HepG2 (cell line): ENCODE results near the gene EIF3J. TPM values are rescaled to one million over a fixed set of nuclear protein-coding genes. Genes with fewer than 3 reads are reported as not detected.

Experiments
- ATAC-seq: fragments of 200-7000 bp; cut with Tn5 transposase; 3 replicates; pipeline ENCODE4 v1.9.1; 2020; ENCODE audit warnings: mild to moderate bottlenecking, moderate library complexity
- BruUV-seq: library from RNA; stranded (reverse); fragments of 400-500 nt; replicated peaks from 2 replicates; lab custom pipeline; 2021; lab: Mats Ljungman, UMichigan
- CTCF ChIA-PET: fragments of 300-600 bp; formaldehyde crosslinking; extraction: SDS; loops from one replicate; lab custom pipeline; 2021; ENCODE audit warnings: low total read pairs, inconsistent platforms, low intra/inter-chr PET ratio; lab: Yijun Ruan, JAX
- POLR2A ChIA-PET: fragments of 350-600 bp; sonication (Branson Sonifier 250); formaldehyde crosslinking; loops from one replicate; lab custom pipeline; 2020; ENCODE audit warnings: antibody characterized with exemption, inconsistent platforms; lab: Yijun Ruan, JAX
- DNase-seq: peaks from one replicate; pipeline ENCODE4 v3.0.0-alpha.2; 2015; ENCODE audit warnings: low spot score
- FAIRE-seq: peaks from 3 replicates; lab custom pipeline; 2011; peaks lifted over from hg19 to GRCh38; lab: Jason Lieb, UNC
- H2AFZ ChIP-seq: one replicate; pipeline ENCODE4 v1.6.1; 2011; ENCODE audit warnings: low read length, inconsistent platforms
- H3K27ac ChIP-seq: fragments of 300-600 bp; 3 replicates; pipeline ENCODE4 v1.8.0; 2011; ENCODE audit warnings: mixed run types, mild to moderate bottlenecking, mixed read lengths, low read length, inconsistent platforms; ENCODE audit not compliant: insufficient read depth; ENCODE audit errors: extremely low read length
- H3K27me3 ChIP-seq, 2 experiments: fragments of 200-600 bp in 1 of 2; 2 replicates in 1 of 2; 3 replicates in 1 of 2; pipeline versions ENCODE4 v1.6.0 to v1.8.0; 2011; ENCODE audit warnings: low read length in 2 of 2, mild to moderate bottlenecking in 2 of 2, moderate library complexity in 2 of 2, inconsistent platforms in 1 of 2; ENCODE audit not compliant: insufficient read depth in 2 of 2, control insufficient read depth in 1 of 2
- H3K36me3 ChIP-seq, 2 experiments: fragments of 200-600 bp in 1 of 2; replicated peaks in 1 of 2; 2 replicates in 1 of 2; 3 replicates in 1 of 2; pipeline versions ENCODE4 v1.5.1 to v1.8.0; 2011; ENCODE audit warnings: low read length in 2 of 2, inconsistent platforms in 1 of 2; ENCODE audit not compliant: insufficient read depth in 2 of 2, control insufficient read depth in 1 of 2
- H3K4me1 ChIP-seq: 2 replicates; pipeline ENCODE4 v1.5.1; 2012; ENCODE audit warnings: low read length, inconsistent platforms; ENCODE audit not compliant: insufficient read depth
- H3K4me2 ChIP-seq: 2 replicates; pipeline ENCODE4 v1.6.0; 2011; ENCODE audit warnings: low read depth, low read length, inconsistent platforms
- H3K4me3 ChIP-seq, 3 experiments: fragments of 200-600 bp in 1 of 3; sonication (generic), shearing (Covaris generic) in 1 of 3; replicated peaks in 1 of 3; 2 replicates each; pipeline ENCODE4 v1.5.1; 2011 to 2016; ENCODE audit warnings: low read length in 3 of 3, inconsistent platforms in 2 of 3, low read depth in 2 of 3, mild to moderate bottlenecking in 2 of 3, control low read depth in 1 of 3, mixed read lengths in 1 of 3; ENCODE audit not compliant: insufficient read depth in 1 of 3
- H3K79me2 ChIP-seq: one replicate; pipeline ENCODE4 v1.6.1; 2011; ENCODE audit warnings: low read length, inconsistent platforms; ENCODE audit not compliant: insufficient read depth
- H3K9ac ChIP-seq: 2 replicates; pipeline ENCODE4 v1.6.0; 2011; ENCODE audit warnings: mild to moderate bottlenecking, low read depth, low read length, inconsistent platforms; ENCODE audit not compliant: insufficient read depth
- H3K9me3 ChIP-seq: 2 replicates; pipeline ENCODE4 v1.5.1; 2012; ENCODE audit warnings: mild to moderate bottlenecking, low read length
- H4K20me1 ChIP-seq: 2 replicates; pipeline ENCODE4 v1.6.0; 2011; ENCODE audit warnings: inconsistent platforms, mild to moderate bottlenecking, low read length, moderate library complexity; ENCODE audit not compliant: insufficient read depth
- ARHGAP35 ChIP-seq: sonication (generic); formaldehyde crosslinking; IDR thresholded peaks from 2 replicates; pipeline ENCODE4 v1.9.0; 2022; ENCODE audit warnings: mild to moderate bottlenecking, inconsistent platforms, moderate library complexity, missing genetic modification reagents, borderline replicate concordance
- ARNT ChIP-seq: fragments of 450-650 bp; IDR thresholded peaks from 2 replicates; pipeline ENCODE4 v1.6.1; 2017
- CAMTA2 ChIP-seq: sonication (generic); formaldehyde crosslinking; IDR thresholded peaks from 2 replicates; pipeline ENCODE4 v1.4.0; 2020; ENCODE audit warnings: mild to moderate bottlenecking, missing genetic modification reagents, borderline replicate concordance
- CHD2 ChIP-seq: IDR thresholded peaks from 2 replicates; pipeline ENCODE4 v1.6.1; 2011; ENCODE audit warnings: low read depth, low read length, improper control_type of control experiment
- MED13 ChIP-seq: sonication (generic); formaldehyde crosslinking; IDR thresholded peaks from 2 replicates; pipeline ENCODE4 v1.5.0; 2020; ENCODE audit warnings: missing genetic modification reagents
- MEF2D ChIP-seq: sonication (generic); formaldehyde crosslinking; IDR thresholded peaks from 2 replicates; pipeline ENCODE4 v1.5.1; 2020; ENCODE audit warnings: mild to moderate bottlenecking, missing genetic modification reagents
- TAF15 ChIP-seq: fragments of 200-400 bp; formaldehyde crosslinking; IDR thresholded peaks from one replicate; pipeline ENCODE4 v1.6.1; 2018; ENCODE audit warnings: mild to moderate bottlenecking, low read depth, low read length; ENCODE audit not compliant: poor library complexity, severe bottlenecking
- TARDBP ChIP-seq: sonication (generic); formaldehyde crosslinking; IDR thresholded peaks from 2 replicates; pipeline ENCODE4 v1.8.0; 2022; ENCODE audit warnings: mild to moderate bottlenecking, missing genetic modification reagents
- TOPORS ChIP-seq: sonication (generic); formaldehyde crosslinking; IDR thresholded peaks from 2 replicates; pipeline ENCODE4 v1.8.0; 2023; ENCODE audit warnings: mild to moderate bottlenecking, missing genetic modification reagents
- ZKSCAN8 ChIP-seq: IDR thresholded peaks from 2 replicates; pipeline ENCODE4 v1.6.1; 2016; ENCODE audit warnings: borderline replicate concordance, missing genetic modification reagents, missing compliant biosample characterization
- ZNF138 ChIP-seq: sonication (generic); formaldehyde crosslinking; IDR thresholded peaks from 2 replicates; pipeline ENCODE4 v1.5.0; 2020; ENCODE audit warnings: mild to moderate bottlenecking, low read depth, missing genetic modification reagents
- ZNF709 ChIP-seq: sonication (generic); formaldehyde crosslinking; IDR thresholded peaks from 2 replicates; pipeline ENCODE4 v1.5.0; 2020; ENCODE audit warnings: mild to moderate bottlenecking, missing genetic modification reagents
- WGBS: methylation state at CpG from one replicate; pipeline ENCODE4 v1.1.6; 2017; ENCODE audit warnings: low lambda C conversion rate; 5-methylcytosine and 5-hydroxymethylcytosine counted together
- in situ Hi-C: cut with HindIII; loops from 2 replicates; pipeline ENCODE4 v1.10.0; 2017; ENCODE audit warnings: low pct_unique_long_range_greater_than_20kb; ENCODE audit not compliant: extremely low pct_ligation_motif_present
- intact Hi-C: fragments of 100-400 bp; cut with micrococcal nuclease; formaldehyde crosslinking; loops from one replicate; pipeline ENCODE4 v1.10.0; 2022; ENCODE audit not compliant: unreplicated experiment
- polyA plus RNA-seq, 8 experiments: library from polyadenylated mRNA; depleted of rRNA in 3 of 8; stranded (reverse) in 7 of 8; unstranded in 1 of 8; fragments of >200 nt; fragmentation: Illumina TruSeq in 4 of 8; extraction: Trizol in 4 of 8; gene quantifications; 2 replicates each; pipeline versions ENCODE4 v1.2.1 to v1.2.3, GENCODE V29; 2011 to 2016; ENCODE audit warnings: low read depth in 4 of 8, missing spikeins in 1 of 8, mixed read lengths in 1 of 8; ENCODE audit not compliant: insufficient read depth in 1 of 8
- total RNA-seq, 5 experiments: library from RNA; depleted of rRNA; stranded (reverse); fragments of >200 nt; fragmentation: Illumina TruSeq; extraction: Trizol; gene quantifications; 2 replicates each; pipeline ENCODE4 v1.2.3, GENCODE V29; 2016; ENCODE audit warnings: low read depth in 1 of 5
- TF ChIP-seq, protein P1 (sequence below): sonication (generic); formaldehyde crosslinking; IDR thresholded peaks from 2 replicates; pipeline ENCODE4 v1.5.0; 2020; ENCODE audit warnings: missing genetic modification reagents
- TF ChIP-seq, protein P2 (sequence below): sonication (generic); formaldehyde crosslinking; IDR thresholded peaks from 2 replicates; pipeline ENCODE4 v1.4.0; 2020; ENCODE audit warnings: missing genetic modification reagents
- TF ChIP-seq, protein P3 (sequence below): sonication (generic); formaldehyde crosslinking; IDR thresholded peaks from 2 replicates; pipeline ENCODE4 v1.8.1; 2023; ENCODE audit warnings: mild to moderate bottlenecking, inconsistent platforms, moderate library complexity, missing genetic modification reagents, borderline replicate concordance

Gene EIF3J
- total and polyA plus RNA-seq, 2 of the 13 experiments (the other 11 are each of a cell fraction or from before 2014, with no cell fraction given) = 51.7 to 69.2 TPM

DNA sequence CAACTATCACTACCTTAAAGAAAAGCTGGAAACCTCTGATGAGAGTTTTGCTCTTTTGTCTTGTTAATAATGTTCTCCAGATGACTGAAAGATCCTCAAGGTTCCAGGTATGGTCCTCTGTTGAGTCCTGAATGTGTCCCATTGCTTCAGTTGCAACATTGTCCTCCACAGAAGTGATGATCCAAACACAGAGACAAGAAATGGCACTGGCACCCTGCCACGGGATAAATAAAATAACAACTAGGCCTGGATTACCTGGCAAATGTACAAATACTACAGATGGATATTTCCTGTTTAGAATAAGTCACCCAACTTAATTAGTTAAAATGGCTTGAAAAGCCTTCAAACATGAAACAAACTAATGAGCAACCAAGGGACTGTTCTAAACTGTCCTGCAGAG is 58.3 kb downstream of the EIF3J start:
- ChIA-PET POLR2A (no interaction called here), CTCF (no interaction called here)
- no TSS peak for BruUV-seq
- Histone ChIP-seq H3K9me3 (no peaks in the 10 kb centered on the region), H3K27ac (no peak overlapping the region), H3K4me2 (no peak overlapping the region), H3K79me2 (no peaks in the 10 kb centered on the region), H3K4me1 (no peaks in the 10 kb centered on the region), H2AFZ (no peak overlapping the region), H3K4me3 (no peak overlapping the region), H4K20me1 (no peaks in the 10 kb centered on the region), H3K36me3 (peaks cover 14 to 53% of the 10 kb centered on the region in 2 experiments), H3K9ac (no peak overlapping the region), H3K27me3 (no peaks in the 10 kb centered on the region)
- ATAC-seq (no peak), FAIRE-seq (no peak), DNase-seq (no peak)
- WGBS = 93% methylated on average over 1 of the region's 1 CpG
- in situ Hi-C loops = loop anchor here (25.0 kb wide), 1 partner anchor 317 kb away; no protein-coding TSS in a partner anchor
- intact Hi-C loops = no loop called here
- no peak for TF ChIP-seq ARNT
- TF ChIP-seq MED13 (CRISPR knock-in tag) = no peak
- no peak for TF ChIP-seq CAMTA2 (CRISPR knock-in tag)
- no peak for TF ChIP-seq MEF2D (CRISPR knock-in tag)
- TF ChIP-seq ZKSCAN8 = no peak
- TF ChIP-seq CHD2 = no peak
- TF ChIP-seq ARHGAP35 (CRISPR knock-in tag) = no peak
- TF ChIP-seq, protein P1, sequence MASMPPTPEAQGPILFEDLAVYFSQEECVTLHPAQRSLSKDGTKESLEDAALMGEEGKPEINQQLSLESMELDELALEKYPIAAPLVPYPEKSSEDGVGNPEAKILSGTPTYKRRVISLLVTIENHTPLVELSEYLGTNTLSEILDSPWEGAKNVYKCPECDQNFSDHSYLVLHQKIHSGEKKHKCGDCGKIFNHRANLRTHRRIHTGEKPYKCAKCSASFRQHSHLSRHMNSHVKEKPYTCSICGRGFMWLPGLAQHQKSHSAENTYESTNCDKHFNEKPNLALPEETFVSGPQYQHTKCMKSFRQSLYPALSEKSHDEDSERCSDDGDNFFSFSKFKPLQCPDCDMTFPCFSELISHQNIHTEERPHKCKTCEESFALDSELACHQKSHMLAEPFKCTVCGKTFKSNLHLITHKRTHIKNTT = no peak
- TF ChIP-seq, protein P2, sequence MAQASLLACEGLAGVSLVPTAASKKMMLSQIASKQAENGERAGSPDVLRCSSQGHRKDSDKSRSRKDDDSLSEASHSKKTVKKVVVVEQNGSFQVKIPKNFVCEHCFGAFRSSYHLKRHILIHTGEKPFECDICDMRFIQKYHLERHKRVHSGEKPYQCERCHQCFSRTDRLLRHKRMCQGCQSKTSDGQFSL (CRISPR knock-in tag) = no peak
- TF ChIP-seq ZNF138 (CRISPR knock-in tag) = no peak
- TF ChIP-seq TARDBP (CRISPR knock-in tag) = no peak
- TF ChIP-seq TAF15 = no peak
- no peak for TF ChIP-seq TOPORS
- TF ChIP-seq, protein P3, sequence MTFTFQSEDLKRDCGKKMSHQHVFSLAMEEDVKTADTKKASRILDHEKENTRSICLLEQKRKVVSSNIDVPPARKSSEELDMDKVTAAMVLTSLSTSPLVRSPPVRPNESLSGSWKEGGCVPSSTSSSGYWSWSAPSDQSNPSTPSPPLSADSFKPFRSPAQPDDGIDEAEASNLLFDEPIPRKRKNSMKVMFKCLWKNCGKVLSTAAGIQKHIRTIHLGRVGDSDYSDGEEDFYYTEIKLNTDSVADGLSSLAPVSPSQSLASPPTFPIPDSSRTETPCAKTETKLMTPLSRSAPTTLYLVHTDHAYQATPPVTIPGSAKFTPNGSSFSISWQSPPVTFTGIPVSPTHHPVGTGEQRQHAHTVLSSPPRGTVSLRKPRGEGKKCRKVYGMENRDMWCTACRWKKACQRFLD (CRISPR knock-in tag) = no peak
- no peak for TF ChIP-seq ZNF709 (CRISPR knock-in tag)
